Thyroid gland (tissue), 4 donors: ENCODE results near the gene CCL17. TPM values are rescaled to one million over a fixed set of nuclear protein-coding genes. Genes with fewer than 3 reads are reported as not detected.

ENCODE experiments used
- DNase-seq, 2 donors: peaks; one replicate each; pipeline ENCODE4 v3.0.0-alpha.2; 2019
- H3K27ac ChIP-seq, 3 donors: fragments of 200-600 bp; sonication (generic); 1 replicate in 2 of 3; 2 replicates in 1 of 3; pipeline ENCODE4 v1.5.1; 2016 to 2019; ENCODE audit warnings: mild to moderate bottlenecking in 1 of 3, moderate library complexity in 1 of 3
- H3K27me3 ChIP-seq: fragments of 200-600 bp; sonication (generic); one replicate; pipeline ENCODE4 v1.5.1; 2019
- H3K36me3 ChIP-seq, 2 donors: fragments of 200-600 bp; sonication (generic); one replicate each; pipeline ENCODE4 v1.5.1; 2016 to 2019
- H3K4me1 ChIP-seq, 2 donors: fragments of 200-600 bp; sonication (generic); one replicate each; pipeline ENCODE4 v1.5.1; 2017 to 2019
- H3K4me3 ChIP-seq, 3 donors: fragments of 200-600 bp; sonication (generic); replicated peaks in 1 of 3; 1 replicate in 2 of 3; 2 replicates in 1 of 3; pipeline ENCODE4 v1.5.1; 2016; ENCODE audit warnings: mild to moderate bottlenecking in 1 of 3
- H3K9me3 ChIP-seq: fragments of 200-600 bp; sonication (generic); one replicate; pipeline ENCODE4 v1.5.1; 2017
- CTCF ChIP-seq, 6 experiments: fragments of 200-600 bp in 3 of 6; fragments of 450-650 bp in 3 of 6; sonication (generic) in 3 of 6; IDR thresholded peaks; one replicate each; pipeline ENCODE4 v1.5.1; 2016 to 2019; ENCODE audit warnings: antibody characterized with exemption in 6 of 6, mild to moderate bottlenecking in 2 of 6, inconsistent platforms in 1 of 6, moderate library complexity in 1 of 6
- POLR2A ChIP-seq, 2 donors: fragments of 450-650 bp; IDR thresholded peaks; one replicate each; pipeline ENCODE4 v1.6.1; 2017; ENCODE audit warnings: antibody characterized with exemption in 2 of 2, mild to moderate bottlenecking in 2 of 2, moderate library complexity in 1 of 2
- WGBS, 2 donors: methylation state at CpG; one replicate each; pipeline ENCODE4 v1.1.5; 2017; 5-methylcytosine and 5-hydroxymethylcytosine counted together
- intact Hi-C: fragments of 100-400 bp; cut with DNase I; formaldehyde crosslinking; loops from one replicate; pipeline ENCODE4 v1.15.1; 2023
- total RNA-seq, 4 donors: library from RNA; depleted of rRNA; stranded (reverse); fragments of >200 nt; gene quantifications; one replicate each; pipeline ENCODE4 v1.2.3, GENCODE V29; 2016

Gene CCL17
- total RNA-seq, 4 donors from 2014 or later: not detected

- Histone ChIP-seq H3K27me3 (no peaks in the 10 kb centered on the region), H3K27ac (no peak overlapping the region), H3K4me1 (peaks cover 0 to 16% of the 10 kb centered on the region in 2 donors), H3K36me3 (peaks cover 0 to 1% of the 10 kb centered on the region in 2 donors), H3K4me3 (no peak overlapping the region), H3K9me3 (no peaks in the 10 kb centered on the region)
- intact Hi-C loops: no loop called here
- no peak for TF ChIP-seq POLR2A (IDR thresholded peaks at IDR 0.05)
- TF ChIP-seq CTCF (IDR thresholded peaks at IDR 0.05): no peak
- no peak for DNase-seq
- 81 to 85% methylated on average over 3 of the region's 3 CpGs for WGBS, 2 donors
Observed at GRCh38 chr16:57387598-57388354, 16.8 kb upstream of the CCL17 start.

GRCh38 chr16:57388359-57389086, 16.0 kb upstream of the CCL17 start:
- Histone ChIP-seq H3K9me3 (no peaks in the 10 kb centered on the region), H3K27ac (no peak overlapping the region), H3K4me1 (peaks cover 0 to 16% of the 10 kb centered on the region in 2 donors), H3K27me3 (no peaks in the 10 kb centered on the region), H3K36me3 (no peaks in the 10 kb centered on the region), H3K4me3 (no peak overlapping the region)
- no peak for DNase-seq
- TF ChIP-seq POLR2A (IDR thresholded peaks at IDR 0.05) (no peak), CTCF (IDR thresholded peaks at IDR 0.05) (no peak)
- 73 to 74% methylated on average over 7 of the region's 7 CpGs for WGBS, 2 donors
- intact Hi-C loops: no loop called here

GRCh38 chr16:57389087-57389468, 15.5 kb upstream of the CCL17 start:
- Histone ChIP-seq H3K4me1 (peaks cover 0 to 11% of the 10 kb centered on the region in 2 donors), H3K36me3 (no peaks in the 10 kb centered on the region), H3K27ac (no peak overlapping the region), H3K4me3 (no peak overlapping the region), H3K9me3 (no peaks in the 10 kb centered on the region), H3K27me3 (no peaks in the 10 kb centered on the region)
- TF ChIP-seq POLR2A (IDR thresholded peaks at IDR 0.05) (no peak), CTCF (IDR thresholded peaks at IDR 0.05) (no peak)
- intact Hi-C loops: no loop called here
- no peak for DNase-seq
- 92% methylated on average over 3 of the region's 3 CpGs for WGBS, 2 donors

GRCh38 chr16:57390636-57391295, 13.8 kb upstream of the CCL17 start:
- WGBS, 2 donors: 68 to 72% methylated on average over 5 of the region's 5 CpGs
- Histone ChIP-seq H3K9me3 (no peaks in the 10 kb centered on the region), H3K4me3 (no peak overlapping the region), H3K27ac (no peak overlapping the region), H3K27me3 (no peaks in the 10 kb centered on the region), H3K4me1 (peaks cover 0 to 7% of the 10 kb centered on the region in 2 donors), H3K36me3 (no peaks in the 10 kb centered on the region)
- TF ChIP-seq POLR2A (IDR thresholded peaks at IDR 0.05) (no peak), CTCF (IDR thresholded peaks at IDR 0.05) (no peak)
- intact Hi-C loops: no loop called here
- no peak for DNase-seq
